OCI-LY7 (cell line): Measurements from ENCODE around the gene PDGFD.

Experiments used
- EZH2phosphoT487 ChIP-seq: fragments of 200-600 bp; sonication (generic); IDR thresholded peaks from 2 replicates; pipeline ENCODE4 v1.6.1; 2018; ENCODE audit warnings: low read depth, borderline replicate concordance, mild to moderate bottlenecking, mixed run types, antibody characterized with exemption, low read length, moderate library complexity, mixed read lengths
- TF ChIP-seq, protein P1 (sequence below): fragments of 200-600 bp; sonication (generic); conservative IDR thresholded peaks from 2 replicates; pipeline ENCODE4 v1.5.1; 2014; ENCODE audit warnings: mild to moderate bottlenecking, antibody characterized with exemption, low read length, moderate library complexity, mixed read lengths

DNA sequence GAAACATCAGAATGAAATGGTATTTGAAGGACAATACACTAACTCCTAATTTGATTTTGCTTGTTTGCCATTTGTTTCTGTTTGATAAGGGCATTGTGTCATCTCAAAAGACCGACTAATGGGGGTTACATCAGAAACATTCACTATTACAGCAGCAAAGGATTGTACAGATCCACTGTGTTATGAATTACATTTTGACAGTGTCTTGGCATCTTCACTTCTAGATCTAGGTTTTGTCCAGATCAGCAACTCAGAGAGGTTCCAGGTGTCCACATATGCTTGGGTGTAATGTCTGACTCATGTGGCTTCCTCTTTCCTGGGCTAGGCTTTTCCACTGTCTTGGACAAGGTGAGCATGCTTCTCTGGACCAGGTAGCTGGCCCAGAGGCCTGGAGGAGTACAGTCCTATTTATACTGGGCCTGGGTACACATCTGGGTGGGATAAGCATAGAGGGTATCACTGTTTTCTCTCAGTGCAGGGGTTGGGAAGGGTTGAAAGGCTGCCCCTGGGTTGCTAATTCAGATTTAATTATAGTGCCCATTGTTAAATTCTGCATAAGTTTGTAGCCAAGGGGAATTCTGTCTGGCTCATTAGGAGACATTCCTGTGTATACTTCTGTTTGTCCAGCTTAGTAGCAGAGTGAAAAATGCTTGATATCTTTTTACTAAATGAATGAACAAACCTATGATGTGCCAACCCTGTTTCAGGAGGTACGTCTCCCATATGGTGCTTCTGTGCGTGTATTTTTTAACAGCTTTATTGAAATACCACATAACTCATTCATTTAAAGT, 103.7 kb downstream of the PDGFD start:
- TF ChIP-seq, protein P1, sequence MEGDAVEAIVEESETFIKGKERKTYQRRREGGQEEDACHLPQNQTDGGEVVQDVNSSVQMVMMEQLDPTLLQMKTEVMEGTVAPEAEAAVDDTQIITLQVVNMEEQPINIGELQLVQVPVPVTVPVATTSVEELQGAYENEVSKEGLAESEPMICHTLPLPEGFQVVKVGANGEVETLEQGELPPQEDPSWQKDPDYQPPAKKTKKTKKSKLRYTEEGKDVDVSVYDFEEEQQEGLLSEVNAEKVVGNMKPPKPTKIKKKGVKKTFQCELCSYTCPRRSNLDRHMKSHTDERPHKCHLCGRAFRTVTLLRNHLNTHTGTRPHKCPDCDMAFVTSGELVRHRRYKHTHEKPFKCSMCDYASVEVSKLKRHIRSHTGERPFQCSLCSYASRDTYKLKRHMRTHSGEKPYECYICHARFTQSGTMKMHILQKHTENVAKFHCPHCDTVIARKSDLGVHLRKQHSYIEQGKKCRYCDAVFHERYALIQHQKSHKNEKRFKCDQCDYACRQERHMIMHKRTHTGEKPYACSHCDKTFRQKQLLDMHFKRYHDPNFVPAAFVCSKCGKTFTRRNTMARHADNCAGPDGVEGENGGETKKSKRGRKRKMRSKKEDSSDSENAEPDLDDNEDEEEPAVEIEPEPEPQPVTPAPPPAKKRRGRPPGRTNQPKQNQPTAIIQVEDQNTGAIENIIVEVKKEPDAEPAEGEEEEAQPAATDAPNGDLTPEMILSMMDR = no peak
- no peak for TF ChIP-seq EZH2phosphoT487
